A172 (cell line): Measurements from ENCODE around the gene RPL10A. TPM values are rescaled to one million over a fixed set of nuclear protein-coding genes. Genes with fewer than 3 reads are reported as not detected.

Experiments
- DNase-seq: peaks from one replicate; pipeline ENCODE4 v3.0.0-alpha.2; 2015; ENCODE audit warnings: low spot score
- total RNA-seq: library from RNA; depleted of rRNA; stranded (reverse); fragments of >200 nt; shearing (Covaris generic); gene quantifications from 2 replicates; pipeline ENCODE4 v1.2.3, GENCODE V29; 2014

RPL10A gene
- total RNA-seq, 1 experiment from 2014 or later, result 1,151 TPM

DNA sequence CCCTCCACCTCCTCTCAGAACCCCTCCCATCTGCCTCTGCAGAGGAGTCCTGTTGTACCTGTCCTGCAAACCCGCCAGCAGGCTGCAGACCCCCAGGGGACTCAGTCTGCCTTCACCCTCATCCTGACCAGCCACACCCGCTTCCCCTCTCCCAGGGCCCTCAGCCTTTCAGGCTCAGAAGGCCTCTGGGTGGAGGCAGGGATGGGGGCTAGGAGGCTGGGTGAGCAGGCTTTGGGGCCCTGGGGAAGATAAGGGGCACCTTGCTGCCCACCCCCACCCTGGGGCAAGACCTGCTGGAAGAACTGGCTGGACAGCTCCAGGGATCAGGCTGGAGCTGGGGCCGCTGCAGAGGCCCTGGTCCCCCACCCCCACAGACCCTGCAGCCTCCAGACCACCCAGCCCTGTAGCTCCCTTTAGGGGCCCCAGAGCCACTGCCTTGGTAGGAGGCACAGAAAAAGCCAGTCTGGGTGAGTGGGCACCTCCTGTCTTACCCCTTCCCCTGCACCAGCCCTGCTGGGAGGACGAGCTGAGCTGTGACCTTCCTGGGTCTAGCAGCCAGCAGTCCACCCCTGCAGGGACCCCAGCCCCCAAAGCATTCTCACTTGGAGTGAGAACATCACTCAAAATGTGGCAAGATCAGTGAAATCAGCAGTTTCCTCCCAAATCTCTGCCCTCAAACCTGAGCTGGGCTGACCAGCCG lies 23.5 kb downstream of the RPL10A start:
- DNase-seq, result no peak

GRCh38 chr6:35492258-35492973 lies 24.2 kb downstream of the RPL10A start:
- no peak for DNase-seq

DNA sequence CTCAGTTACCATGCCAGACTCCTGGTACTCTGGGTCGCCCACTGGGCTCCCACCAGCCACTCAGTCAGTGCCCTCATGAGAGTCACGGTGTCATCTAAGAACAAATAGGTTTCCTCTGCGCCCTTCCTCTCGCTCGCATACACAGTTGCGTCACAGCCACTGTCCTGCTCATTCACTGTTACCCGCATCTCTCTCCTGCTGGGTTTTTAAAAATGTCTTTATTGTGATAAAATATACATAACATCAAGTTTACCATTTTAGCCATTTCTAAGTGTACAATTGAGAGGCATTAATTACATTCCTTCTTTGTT lies 24.7 kb downstream of the RPL10A start:
- no peak for DNase-seq

DNA sequence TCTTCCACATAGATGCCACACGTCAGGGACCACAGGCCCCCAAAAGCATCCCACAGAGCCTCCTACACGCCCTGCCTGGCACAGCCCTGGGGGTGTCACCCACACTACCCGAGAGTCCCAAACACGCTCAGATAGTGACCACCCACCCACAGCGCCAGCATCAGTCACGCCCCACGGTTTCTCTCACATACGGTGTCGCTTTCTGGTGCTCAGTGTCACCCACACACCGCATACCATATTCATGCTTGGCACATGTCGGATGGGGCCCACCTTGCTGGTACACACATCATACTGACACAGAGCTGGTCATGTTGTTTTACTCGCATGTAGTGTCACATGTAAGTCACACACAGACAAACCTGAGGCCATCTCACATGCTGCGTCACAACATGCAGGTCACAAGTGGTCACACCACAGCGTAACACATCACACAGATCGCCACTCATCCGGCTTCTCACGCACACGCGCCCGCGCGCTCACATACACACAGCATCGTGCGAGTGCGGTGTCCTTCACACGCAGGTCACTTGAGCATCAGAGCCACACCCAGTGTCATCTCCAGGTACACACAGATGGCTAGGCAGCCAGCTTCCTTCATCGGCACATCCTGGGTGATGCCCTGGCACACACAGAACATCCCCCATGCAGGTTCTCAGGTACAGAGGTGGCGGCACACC lies 25.2 kb downstream of the RPL10A start:
- no peak for DNase-seq

GRCh38 chr6:35494161-35494563 lies 26.0 kb downstream of the RPL10A start:
- DNase-seq, result no peak

- no peak for DNase-seq
Measured at GRCh38 chr6:35495258-35496035, 27.2 kb downstream of the RPL10A start.

GRCh38 chr6:35496036-35496840 lies 28.0 kb downstream of the RPL10A start:
- peak; percentile 19 for DNase-seq

GRCh38 chr6:35496841-35497570 lies 28.8 kb downstream of the RPL10A start, which contains the start of gene TEAD3:
Gene TEAD3, minus strand, starts transcription at chr6:35497079.
- peak; percentile 34 for DNase-seq

- DNase-seq, result peak; percentile 30
Measured at GRCh38 chr6:35497571-35498421, 29.6 kb downstream of the RPL10A start.

- no peak for DNase-seq
Measured at GRCh38 chr6:35498422-35499067, 30.3 kb downstream of the RPL10A start.

GRCh38 chr6:35499372-35499771 lies 31.2 kb downstream of the RPL10A start:
- no peak for DNase-seq

GRCh38 chr6:35500782-35501181 lies 32.6 kb downstream of the RPL10A start:
- peak; percentile 59 for DNase-seq

GRCh38 chr6:35501784-35502183 lies 33.6 kb downstream of the RPL10A start:
- DNase-seq, result no peak

DNA sequence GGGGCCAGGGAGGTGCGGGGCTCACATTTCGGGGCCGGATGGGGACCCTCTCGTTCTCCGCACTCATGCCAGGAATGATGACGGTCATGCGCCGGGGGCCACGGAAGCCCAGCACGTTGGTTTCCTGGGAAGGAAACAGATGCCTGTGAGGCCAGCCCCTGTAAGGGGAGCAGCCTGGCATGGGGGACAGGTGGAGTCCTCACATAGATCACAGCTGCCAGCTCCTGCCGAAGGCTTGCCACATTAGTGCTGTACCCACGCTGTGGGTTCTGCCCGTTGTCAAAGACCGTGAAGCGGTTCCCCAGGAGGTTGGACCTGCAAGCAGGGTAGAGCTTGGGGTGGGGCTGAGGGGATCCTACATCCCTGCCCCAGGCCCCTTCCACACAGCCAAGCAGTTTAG lies 35.3 kb downstream of the RPL10A start:
- no peak for DNase-seq

DNA sequence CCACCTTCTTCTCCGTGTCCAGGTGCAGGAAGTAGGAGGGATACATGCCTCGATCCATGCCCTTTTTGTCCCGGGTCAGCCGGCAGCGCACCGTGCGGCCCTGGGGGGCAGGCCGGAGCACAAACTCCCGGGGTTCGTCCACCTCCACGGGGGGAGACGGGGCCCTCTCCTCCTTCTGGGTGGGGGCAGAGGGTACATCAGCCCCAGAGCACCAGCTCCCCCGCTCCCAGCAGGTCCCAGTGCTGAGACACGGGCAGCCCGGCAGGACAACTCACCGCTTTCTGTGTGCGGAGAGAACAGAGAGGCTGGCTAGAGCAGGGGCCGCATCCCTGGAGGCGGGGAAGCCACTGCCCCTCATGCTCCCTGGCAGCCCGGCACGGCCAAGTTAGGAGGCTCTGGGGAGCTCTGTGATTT lies 37.8 kb downstream of the RPL10A start:
- no peak for DNase-seq

DNA sequence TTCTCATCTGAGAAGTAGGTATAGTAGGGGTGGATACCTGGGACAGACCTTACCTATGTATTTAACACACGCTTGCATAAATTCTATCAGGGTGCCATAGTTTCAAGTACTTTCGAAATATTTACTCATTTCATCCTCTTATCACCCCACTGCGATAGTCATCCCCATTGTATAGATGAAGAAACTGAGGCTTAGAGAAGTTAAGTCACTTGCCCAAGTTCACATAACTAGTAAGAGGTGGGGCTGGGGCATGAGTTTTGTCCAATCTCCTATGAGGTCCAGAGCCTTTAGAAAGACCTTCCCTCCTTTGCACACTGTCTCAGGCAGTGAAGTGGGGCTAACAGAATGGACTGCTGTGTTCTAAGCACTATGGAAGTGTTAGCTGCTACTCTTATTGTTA lies 38.3 kb downstream of the RPL10A start:
- no peak for DNase-seq

DNA sequence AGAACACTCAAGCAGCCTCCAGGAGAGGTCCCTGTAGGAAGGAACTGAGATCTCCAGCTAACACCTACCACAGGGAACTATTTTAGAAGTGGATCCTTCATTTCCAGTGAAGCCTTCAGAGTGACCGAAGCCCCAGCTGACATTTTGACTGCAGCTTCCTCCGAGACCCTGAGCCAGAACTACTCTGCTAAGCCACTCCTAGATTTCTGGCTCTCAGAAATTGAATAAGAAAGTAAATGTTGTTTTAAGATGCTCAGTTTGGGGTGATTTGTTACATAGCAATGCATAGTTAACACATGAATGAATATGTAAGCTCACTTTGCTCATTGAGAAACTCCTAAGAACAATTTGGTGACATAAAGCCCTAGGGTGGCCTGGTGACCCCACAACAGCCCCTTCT lies 39.0 kb downstream of the RPL10A start:
- no peak for DNase-seq

DNA sequence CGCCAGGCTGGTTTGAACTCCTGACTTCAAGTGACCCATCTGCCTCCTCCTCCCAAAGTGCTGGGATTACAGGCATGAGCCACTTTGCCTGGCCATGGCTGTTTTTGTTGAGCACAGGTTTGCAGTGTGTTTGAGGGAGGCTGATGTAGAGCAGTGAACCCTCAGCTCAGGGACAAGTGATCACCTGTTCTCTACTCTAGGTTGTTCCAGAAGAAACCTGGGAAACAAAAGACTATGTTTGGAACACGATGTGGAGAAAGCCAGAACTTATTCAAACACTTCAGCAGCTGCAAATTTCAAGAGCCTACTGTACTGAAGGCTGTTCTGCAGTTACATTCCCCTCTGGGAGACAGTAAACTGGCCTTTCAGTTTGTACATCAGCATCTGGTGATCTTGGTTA lies 39.8 kb downstream of the RPL10A start:
- no peak for DNase-seq

DNA sequence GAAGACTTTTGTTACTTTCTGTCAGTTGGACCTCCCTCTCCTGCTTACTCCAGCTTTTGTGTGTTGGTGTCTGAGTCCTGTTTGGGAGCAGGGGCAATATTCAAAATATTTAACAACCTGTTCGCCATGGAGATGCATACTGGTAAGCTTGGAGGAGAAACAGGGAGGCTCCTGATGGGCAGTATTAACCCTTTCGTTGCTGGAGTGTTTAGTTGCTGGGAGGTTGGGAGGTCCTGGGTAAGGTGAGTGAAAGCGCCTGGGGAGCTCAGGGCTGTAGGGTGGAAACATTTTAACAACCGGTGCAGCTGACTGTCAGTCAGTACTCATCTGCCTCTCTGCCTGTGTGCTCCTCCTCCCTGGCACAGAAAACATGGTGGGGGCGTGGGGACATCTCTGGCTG lies 40.3 kb downstream of the RPL10A start:
- no peak for DNase-seq
